H1 (cell line): ENCODE data around the gene UBR1. TPM values are rescaled to one million over a fixed set of nuclear protein-coding genes. Genes with fewer than 3 reads are reported as not detected.

Experiments used
- CTCF ChIA-PET: fragments of 300-600 bp; sonication (Branson Sonifier 250); formaldehyde crosslinking; loops from one replicate; lab custom pipeline; 2021; ENCODE audit not compliant: partially characterized antibody; lab: Charles Lee
- POLR2A ChIA-PET: fragments of 300-600 bp; sonication (Branson Sonifier 250); formaldehyde crosslinking; loops from one replicate; lab custom pipeline; 2021; ENCODE audit warnings: inconsistent platforms; ENCODE audit not compliant: partially characterized antibody; lab: Charles Lee
- DNase-seq, 2 experiments: peaks; one replicate each; pipeline versions ENCODE4 v3.0.0 to v3.0.0-alpha.2; 2010 to 2022; ENCODE audit warnings: low spot score in 2 of 2, low read depth in 1 of 2, mixed read lengths in 1 of 2
- FAIRE-seq: peaks from 2 replicates; lab custom pipeline; 2011; peaks lifted over from hg19 to GRCh38; lab: Jason Lieb, UNC
- H2AFZ ChIP-seq: 2 replicates; pipeline ENCODE4 v1.8.1; 2012; ENCODE audit warnings: low read length, inconsistent platforms
- H2AK5ac ChIP-seq: 2 replicates; pipeline ENCODE4 v1.6.1; 2013; ENCODE audit warnings: low read depth, low read length
- H2BK120ac ChIP-seq: replicated peaks from 2 replicates; pipeline ENCODE3; 2013; ENCODE audit warnings: low read depth, low read length, inconsistent platforms
- H2BK12ac ChIP-seq: 2 replicates; pipeline ENCODE4 v1.6.1; 2013; ENCODE audit warnings: low read depth, low read length
- H2BK15ac ChIP-seq: 2 replicates; pipeline ENCODE4 v1.6.1; 2013; ENCODE audit warnings: low read length
- H2BK20ac ChIP-seq: 2 replicates; pipeline ENCODE4 v1.6.1; 2013; ENCODE audit warnings: low read length
- H2BK5ac ChIP-seq: 2 replicates; pipeline ENCODE4 v1.6.1; 2013; ENCODE audit warnings: low read depth, low read length
- H3K14ac ChIP-seq: 2 replicates; pipeline ENCODE4 v1.6.1; 2013; ENCODE audit warnings: inconsistent platforms; ENCODE audit not compliant: insufficient read length
- H3K18ac ChIP-seq: 2 replicates; pipeline ENCODE4 v1.6.1; 2013; ENCODE audit warnings: low read length; ENCODE audit errors: extremely low read depth
- H3K23ac ChIP-seq: 2 replicates; pipeline ENCODE4 v1.6.1; 2013; ENCODE audit warnings: inconsistent platforms; ENCODE audit not compliant: insufficient read length
- H3K23me2 ChIP-seq: 2 replicates; pipeline ENCODE4 v1.6.1; 2013; ENCODE audit warnings: low read depth, low read length
- H3K27ac ChIP-seq: 2 replicates; pipeline ENCODE4 v1.6.1; 2011; ENCODE audit warnings: low read depth, low read length, inconsistent platforms
- H3K27me3 ChIP-seq, 4 experiments: replicated peaks in 1 of 4; 1 replicate in 1 of 4; 2 replicates in 3 of 4; pipeline versions ENCODE4 v1.6.1 to v1.8.1; 2011 to 2013; ENCODE audit warnings: low read length in 3 of 4, mild to moderate bottlenecking in 3 of 4, inconsistent platforms in 2 of 4, mixed read lengths in 2 of 4, moderate library complexity in 1 of 4; ENCODE audit not compliant: control insufficient read depth in 3 of 4, insufficient read depth in 3 of 4; ENCODE audit errors: extremely low read depth in 1 of 4
- H3K36me3 ChIP-seq, 4 experiments: 2 replicates each; pipeline versions ENCODE4 v1.6.1 to v1.8.1; 2011 to 2013; ENCODE audit warnings: mild to moderate bottlenecking in 4 of 4, low read length in 3 of 4, moderate library complexity in 2 of 4, control low read depth in 1 of 4, inconsistent platforms in 1 of 4; ENCODE audit not compliant: insufficient read depth in 4 of 4, control insufficient read depth in 2 of 4
- H3K4ac ChIP-seq: replicated peaks from 2 replicates; pipeline ENCODE3; 2013; ENCODE audit warnings: low read length, low read depth, mixed read lengths, inconsistent platforms; ENCODE audit not compliant: insufficient read length
- H3K4me1 ChIP-seq, 4 experiments: replicated peaks in 1 of 4; 1 replicate in 1 of 4; 2 replicates in 3 of 4; pipeline versions ENCODE4 v1.6.1 to v1.8.1; 2011 to 2013; ENCODE audit warnings: low read length in 3 of 4, inconsistent platforms in 2 of 4, mixed read lengths in 1 of 4; ENCODE audit not compliant: insufficient read depth in 4 of 4, control insufficient read depth in 3 of 4
- H3K4me2 ChIP-seq, 2 experiments: 2 replicates each; pipeline versions ENCODE4 v1.6.1 to v1.8.1; 2011 to 2013; ENCODE audit warnings: low read depth in 2 of 2, low read length in 2 of 2, control low read depth in 1 of 2, inconsistent platforms in 1 of 2, mild to moderate bottlenecking in 1 of 2; ENCODE audit not compliant: insufficient read depth in 1 of 2
- H3K4me3 ChIP-seq, 4 experiments: fragments of 200-600, 300-600 bp in 1 of 4; sonication (generic), shearing (Covaris generic), sonication (Bioruptor Twin) in 1 of 4; 2 replicates each; pipeline versions ENCODE4 v1.5.1 to v1.8.1; 2011 to 2016; ENCODE audit warnings: low read length in 4 of 4, low read depth in 3 of 4, control low read depth in 2 of 4, inconsistent platforms in 2 of 4, mild to moderate bottlenecking in 2 of 4, mixed read lengths in 1 of 4, moderate library complexity in 1 of 4; ENCODE audit not compliant: insufficient read depth in 2 of 4; ENCODE audit errors: extremely low read depth in 1 of 4
- H3K56ac ChIP-seq: replicated peaks from 2 replicates; pipeline ENCODE3; 2013; ENCODE audit warnings: low read depth, mild to moderate bottlenecking, mixed read lengths, low read length, inconsistent platforms; ENCODE audit not compliant: insufficient read length
- H3K79me1 ChIP-seq: 2 replicates; pipeline ENCODE4 v1.6.1; 2013; ENCODE audit warnings: low read depth, low read length, control low read depth
- H3K79me2 ChIP-seq, 2 experiments: 2 replicates each; pipeline versions ENCODE4 v1.6.1 to v1.8.1; 2012 to 2013; ENCODE audit warnings: low read length in 2 of 2, mild to moderate bottlenecking in 2 of 2, inconsistent platforms in 1 of 2; ENCODE audit not compliant: insufficient read depth in 2 of 2, control insufficient read depth in 1 of 2
- H3K9ac ChIP-seq, 4 experiments: replicated peaks in 1 of 4; 1 replicate in 1 of 4; 2 replicates in 3 of 4; pipeline versions ENCODE4 v1.6.1 to v1.8.1; 2011 to 2013; ENCODE audit warnings: low read depth in 3 of 4, low read length in 3 of 4, control low read depth in 2 of 4, mild to moderate bottlenecking in 2 of 4, moderate library complexity in 2 of 4, inconsistent platforms in 1 of 4; ENCODE audit errors: extremely low read depth in 1 of 4
- H3K9me3 ChIP-seq, 2 experiments: 2 replicates each; pipeline versions ENCODE4 v1.6.1 to v1.8.1; 2012 to 2013; ENCODE audit warnings: mild to moderate bottlenecking in 2 of 2, moderate library complexity in 2 of 2, control low read depth in 1 of 2, inconsistent platforms in 1 of 2, low read depth in 1 of 2, low read length in 1 of 2, mixed read lengths in 1 of 2; ENCODE audit not compliant: insufficient read depth in 2 of 2
- H4K20me1 ChIP-seq, 2 experiments: replicated peaks in 1 of 2; 2 replicates each; pipeline versions ENCODE3 to v1.8.1; 2011 to 2013; ENCODE audit warnings: inconsistent platforms in 2 of 2, low read length in 2 of 2, mild to moderate bottlenecking in 1 of 2; ENCODE audit not compliant: insufficient read depth in 2 of 2, control insufficient read depth in 1 of 2
- H4K5ac ChIP-seq: 2 replicates; pipeline ENCODE4 v1.6.1; 2013; ENCODE audit warnings: low read length, low read depth, mixed read lengths, inconsistent platforms; ENCODE audit not compliant: insufficient read length
- H4K8ac ChIP-seq: 2 replicates; pipeline ENCODE4 v1.8.0; 2013; ENCODE audit warnings: mild to moderate bottlenecking, moderate library complexity, low read length, inconsistent platforms; ENCODE audit not compliant: insufficient read depth; ENCODE audit errors: extremely low read depth
- H4K91ac ChIP-seq: replicated peaks from 2 replicates; pipeline ENCODE3; 2013; ENCODE audit warnings: low read length, mixed read lengths, inconsistent platforms; ENCODE audit not compliant: insufficient read length
- CBX8 ChIP-seq: fragments of 300-800, 300-1000 bp; sonication (generic); IDR thresholded peaks from 2 replicates; pipeline ENCODE4 v1.7.1; 2016; ENCODE audit warnings: low read depth, low read length, borderline replicate concordance
- CTBP2 ChIP-seq: IDR thresholded peaks from 2 replicates; pipeline ENCODE4 v1.7.0; 2011; ENCODE audit warnings: borderline replicate concordance, mild to moderate bottlenecking, moderate library complexity, mixed read lengths, low read length; ENCODE audit not compliant: insufficient read depth, insufficient read length
- SUZ12 ChIP-seq: fragments of 200-600 bp; sonication (generic); IDR thresholded peaks from 2 replicates; pipeline ENCODE4 v1.6.1; 2012; ENCODE audit warnings: mild to moderate bottlenecking, inconsistent platforms, low read length, moderate library complexity, mixed read lengths
- WGBS, 2 experiments: shearing (Covaris generic) in 1 of 2; methylation state at CpG; one replicate each; pipeline versions ENCODE4 v1.1.6 to v1.1.7; 2013 to 2015; ENCODE audit warnings: low lambda C conversion rate in 2 of 2, mixed read lengths in 2 of 2, inconsistent platforms in 1 of 2, low coverage in 1 of 2, missing lambda C conversion rate in 1 of 2; ENCODE audit not compliant: insufficient replicate concordance in 2 of 2, insufficient coverage in 1 of 2, insufficient read length in 1 of 2; ENCODE audit errors: extremely low coverage in 1 of 2, missing lambda C conversion rate in 1 of 2; 5-methylcytosine and 5-hydroxymethylcytosine counted together
- polyA plus RNA-seq, 7 experiments: library from polyadenylated mRNA; depleted of rRNA in 3 of 7; stranded (reverse) in 5 of 7; unstranded in 2 of 7; fragments of >200 nt in 5 of 7; fragments of 200-250 nt in 2 of 7; gene quantifications; 1 replicate in 5 of 7; 2 replicates in 1 of 7; 4 replicates in 1 of 7; pipeline versions ENCODE4 v1.2.1 to v1.2.3, GENCODE V29; 2011 to 2013; ENCODE audit warnings: missing spikeins in 2 of 7, mixed read lengths in 2 of 7
- total RNA-seq: library from RNA; stranded (reverse); fragmentation: NEBNext Ultra II Directional; extraction: Animal tissue kit (Norgen Biotek cat#: 25700); gene quantifications from 2 replicates; pipeline ENCODE4 v1.2.1, GENCODE V29; 2021

The UBR1 gene
- total and polyA plus RNA-seq, 2 of the 8 experiments (the other 6 are each of a cell fraction or from before 2014, with no cell fraction given): 3.7 to 18.7 TPM

GRCh38 chr15:43093026-43093425, 12.8 kb downstream of the UBR1 start:
- Histone ChIP-seq H3K4me2 (no peak overlapping the region), H2AK5ac (no peak overlapping the region), H3K27me3 (no peaks in the 10 kb centered on the region), H3K27ac (no peak overlapping the region), H2BK120ac (no peak overlapping the region), H4K8ac (no peak overlapping the region), H3K4me3 (no peak overlapping the region), H3K79me2 (peaks cover 0 to 29% of the 10 kb centered on the region in 2 experiments; a peak in 2 of 4 replicates), H4K20me1 (no peaks in the 10 kb centered on the region), H3K56ac (no peak overlapping the region), H2BK20ac (no peak overlapping the region), H3K79me1 (no peaks in the 10 kb centered on the region), H3K14ac (no peak overlapping the region), H2BK12ac (no peak overlapping the region), H3K4ac (no peak overlapping the region), H3K18ac (no peak overlapping the region), H2BK5ac (no peak overlapping the region), H3K9ac (no peak overlapping the region), H4K5ac (no peak overlapping the region), H4K91ac (no peak overlapping the region), H3K4me1 (0 out of 7 replicates have a peak, but pooled peaks cover 0 to 2% (median 0%) of the 10 kb centered on the region in 4 experiments), H2BK15ac (no peak overlapping the region), H3K23me2 (no peaks in the 10 kb centered on the region), H3K23ac (no peak overlapping the region), H3K36me3 (peaks cover 0 to 2% (median 0%) of the 10 kb centered on the region in 4 experiments; a peak in 2 of 8 replicates), H3K9me3 (no peaks in the 10 kb centered on the region), H2AFZ (no peak overlapping the region)
- 96% methylated on average over 1 of the region's 1 CpG; no CpG with 5 or more reads in 1 of the 2 experiments for WGBS, 2 experiments
- DNase-seq (no peak), FAIRE-seq (no peak)
- ChIA-PET POLR2A (no interaction called here), CTCF (no interaction called here)
- TF ChIP-seq SUZ12 (no peak), CBX8 (no peak), CTBP2 (no peak)
